ENCODE data around the gene TEAD1.

DNA sequence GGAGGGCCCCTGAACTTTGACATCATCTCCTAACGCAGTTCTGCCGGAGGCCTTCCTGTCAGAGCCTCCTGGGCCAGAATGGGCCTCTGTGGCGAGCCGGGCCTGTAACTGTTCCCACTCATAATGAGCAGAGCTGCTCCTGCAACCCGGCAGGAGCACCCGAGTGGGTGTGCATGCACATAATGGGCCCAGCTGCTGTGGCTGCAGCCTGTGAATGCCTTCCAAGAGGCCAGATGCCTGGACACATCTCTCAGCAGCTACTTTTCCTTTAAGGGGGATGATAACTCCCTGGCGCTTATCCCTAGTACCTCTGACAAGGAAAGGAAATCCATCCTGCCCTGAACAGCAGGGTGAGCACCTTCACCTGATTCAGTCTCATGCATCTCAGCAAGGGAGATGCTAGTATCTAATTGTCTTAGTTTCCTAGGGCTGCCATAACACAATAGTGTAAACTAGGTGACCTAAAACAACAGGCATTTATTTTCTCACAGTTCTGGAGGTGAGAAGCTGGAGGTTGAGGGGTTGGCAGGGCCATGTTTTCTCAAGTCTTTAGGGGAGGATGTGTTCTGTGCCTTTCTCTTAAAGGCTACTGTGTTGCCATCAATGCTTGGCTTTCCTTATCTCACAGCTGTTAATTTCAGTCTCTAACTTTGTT, 120.5 kb downstream of the TEAD1 start:
- TF ChIP-seq, protein P1, sequence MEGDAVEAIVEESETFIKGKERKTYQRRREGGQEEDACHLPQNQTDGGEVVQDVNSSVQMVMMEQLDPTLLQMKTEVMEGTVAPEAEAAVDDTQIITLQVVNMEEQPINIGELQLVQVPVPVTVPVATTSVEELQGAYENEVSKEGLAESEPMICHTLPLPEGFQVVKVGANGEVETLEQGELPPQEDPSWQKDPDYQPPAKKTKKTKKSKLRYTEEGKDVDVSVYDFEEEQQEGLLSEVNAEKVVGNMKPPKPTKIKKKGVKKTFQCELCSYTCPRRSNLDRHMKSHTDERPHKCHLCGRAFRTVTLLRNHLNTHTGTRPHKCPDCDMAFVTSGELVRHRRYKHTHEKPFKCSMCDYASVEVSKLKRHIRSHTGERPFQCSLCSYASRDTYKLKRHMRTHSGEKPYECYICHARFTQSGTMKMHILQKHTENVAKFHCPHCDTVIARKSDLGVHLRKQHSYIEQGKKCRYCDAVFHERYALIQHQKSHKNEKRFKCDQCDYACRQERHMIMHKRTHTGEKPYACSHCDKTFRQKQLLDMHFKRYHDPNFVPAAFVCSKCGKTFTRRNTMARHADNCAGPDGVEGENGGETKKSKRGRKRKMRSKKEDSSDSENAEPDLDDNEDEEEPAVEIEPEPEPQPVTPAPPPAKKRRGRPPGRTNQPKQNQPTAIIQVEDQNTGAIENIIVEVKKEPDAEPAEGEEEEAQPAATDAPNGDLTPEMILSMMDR (IDR thresholded peaks at IDR 0.05) = no peak
- TF ChIP-seq POLR2AphosphoS5 (IDR thresholded peaks at IDR 0.05; ENCODE audit: low read depth, low read length) (no peak), SIN3A (IDR thresholded peaks at IDR 0.05; ENCODE audit: borderline replicate concordance, insufficient read depth, low read depth, low read length) (no peak), TCF7L2 (IDR thresholded peaks at IDR 0.05; ENCODE audit: low read depth, low read length) (no peak)
- TF ChIP-seq, protein P2, sequence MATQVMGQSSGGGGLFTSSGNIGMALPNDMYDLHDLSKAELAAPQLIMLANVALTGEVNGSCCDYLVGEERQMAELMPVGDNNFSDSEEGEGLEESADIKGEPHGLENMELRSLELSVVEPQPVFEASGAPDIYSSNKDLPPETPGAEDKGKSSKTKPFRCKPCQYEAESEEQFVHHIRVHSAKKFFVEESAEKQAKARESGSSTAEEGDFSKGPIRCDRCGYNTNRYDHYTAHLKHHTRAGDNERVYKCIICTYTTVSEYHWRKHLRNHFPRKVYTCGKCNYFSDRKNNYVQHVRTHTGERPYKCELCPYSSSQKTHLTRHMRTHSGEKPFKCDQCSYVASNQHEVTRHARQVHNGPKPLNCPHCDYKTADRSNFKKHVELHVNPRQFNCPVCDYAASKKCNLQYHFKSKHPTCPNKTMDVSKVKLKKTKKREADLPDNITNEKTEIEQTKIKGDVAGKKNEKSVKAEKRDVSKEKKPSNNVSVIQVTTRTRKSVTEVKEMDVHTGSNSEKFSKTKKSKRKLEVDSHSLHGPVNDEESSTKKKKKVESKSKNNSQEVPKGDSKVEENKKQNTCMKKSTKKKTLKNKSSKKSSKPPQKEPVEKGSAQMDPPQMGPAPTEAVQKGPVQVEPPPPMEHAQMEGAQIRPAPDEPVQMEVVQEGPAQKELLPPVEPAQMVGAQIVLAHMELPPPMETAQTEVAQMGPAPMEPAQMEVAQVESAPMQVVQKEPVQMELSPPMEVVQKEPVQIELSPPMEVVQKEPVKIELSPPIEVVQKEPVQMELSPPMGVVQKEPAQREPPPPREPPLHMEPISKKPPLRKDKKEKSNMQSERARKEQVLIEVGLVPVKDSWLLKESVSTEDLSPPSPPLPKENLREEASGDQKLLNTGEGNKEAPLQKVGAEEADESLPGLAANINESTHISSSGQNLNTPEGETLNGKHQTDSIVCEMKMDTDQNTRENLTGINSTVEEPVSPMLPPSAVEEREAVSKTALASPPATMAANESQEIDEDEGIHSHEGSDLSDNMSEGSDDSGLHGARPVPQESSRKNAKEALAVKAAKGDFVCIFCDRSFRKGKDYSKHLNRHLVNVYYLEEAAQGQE (IDR thresholded peaks at IDR 0.05; ENCODE audit: insufficient read depth in 1 of 2, low read depth in 2 of 2, low read length in 1 of 2) = no peak
